ENCODE data around the gene DYNC1LI2. TPM values are rescaled to one million over a fixed set of nuclear protein-coding genes. Genes with fewer than 3 reads are reported as not detected.

DYNC1LI2 gene
- total and polyA plus RNA-seq, 2 of the 8 experiments (the other 6 are each of a cell fraction or from before 2014, with no cell fraction given): 35.0 to 70.8 TPM

DNA sequence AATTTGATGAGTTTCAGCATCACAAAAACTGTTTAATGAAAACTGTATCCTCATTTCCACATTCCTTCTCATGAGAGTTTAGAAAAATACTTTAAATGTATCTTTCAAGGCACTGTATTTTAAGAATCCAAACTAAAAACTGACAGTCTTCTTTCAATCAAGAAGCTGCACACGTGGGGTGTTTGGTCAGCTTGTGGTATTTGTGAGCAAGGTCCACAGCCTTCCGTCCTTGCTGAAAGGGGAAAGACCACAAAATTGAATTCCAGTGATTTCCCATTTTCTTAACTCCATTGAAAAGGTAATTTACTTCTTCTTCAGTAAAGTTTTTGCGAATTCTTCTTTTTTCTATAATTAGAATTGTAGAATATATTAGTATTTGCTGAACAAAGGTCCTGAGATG lies 3.4 kb upstream of the DYNC1LI2 start:
- H3K18ac ChIP-seq (ENCODE audit: extremely low read depth, low read length): no peak overlapping the region
- no peak overlapping the region for H3K4me3 ChIP-seq (ENCODE audit: extremely low read depth in 1 of 4, insufficient read depth in 2 of 4, low read depth in 3 of 4, low read length in 4 of 4)
- peaks cover 10 to 12% of the 10 kb centered on the region in 2 experiments for H4K20me1 ChIP-seq (replicated peaks in 1 of 2; ENCODE audit: control insufficient read depth in 1 of 2, insufficient read depth in 2 of 2, low read length in 2 of 2)
- no peak overlapping the region for H3K27ac ChIP-seq (ENCODE audit: low read depth, low read length)
- peaks cover 8% of the 10 kb centered on the region for H3K23me2 ChIP-seq (ENCODE audit: low read depth, low read length)
- FAIRE-seq: no peak
- H4K8ac ChIP-seq (ENCODE audit: extremely low read depth, insufficient read depth, low read length): no peak overlapping the region
- H3K23ac ChIP-seq (ENCODE audit: insufficient read length): no peak overlapping the region
- H3K9ac ChIP-seq (replicated peaks in 1 of 4; ENCODE audit: extremely low read depth in 1 of 4, low read depth in 3 of 4, low read length in 3 of 4): no peak overlapping the region
- TF ChIP-seq HDAC2 (IDR thresholded peaks at IDR 0.05; ENCODE audit: borderline replicate concordance in 1 of 2, low read depth in 2 of 2, low read length in 2 of 2) (no peak), TAF7 (optimal IDR thresholded peaks at IDR 0.05; ENCODE audit: borderline replicate concordance, low read depth, low read length) (no peak), RBBP5 (IDR thresholded peaks at IDR 0.05; ENCODE audit: borderline replicate concordance, low read depth, low read length) (no peak), ZNF274 (IDR thresholded peaks at IDR 0.05; ENCODE audit: borderline replicate concordance, extremely low read depth, low read length) (no peak), MAFK (IDR thresholded peaks at IDR 0.05; ENCODE audit: low read depth, low read length) (no peak), SUZ12 (IDR thresholded peaks at IDR 0.05; ENCODE audit: low read length) (no peak), POLR2A (IDR thresholded peaks at IDR 0.05; ENCODE audit: control extremely low read depth in 1 of 2, low read depth in 2 of 2, low read length in 2 of 2) (no peak), TBP (IDR thresholded peaks at IDR 0.05; ENCODE audit: low read depth, low read length) (no peak), GABPA (IDR thresholded peaks at IDR 0.05; ENCODE audit: borderline replicate concordance, insufficient read depth, low read length) (no peak), ASH2L (IDR thresholded peaks at IDR 0.05; ENCODE audit: low read length) (no peak)
- TF ChIP-seq, protein P1, sequence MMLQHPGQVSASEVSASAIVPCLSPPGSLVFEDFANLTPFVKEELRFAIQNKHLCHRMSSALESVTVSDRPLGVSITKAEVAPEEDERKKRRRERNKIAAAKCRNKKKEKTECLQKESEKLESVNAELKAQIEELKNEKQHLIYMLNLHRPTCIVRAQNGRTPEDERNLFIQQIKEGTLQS (IDR thresholded peaks at IDR 0.05; ENCODE audit: insufficient read depth, low read depth, low read length): no peak
- H3K79me1 ChIP-seq (ENCODE audit: low read depth, low read length): peaks cover 7% of the 10 kb centered on the region
- no peak overlapping the region for H2BK20ac ChIP-seq (ENCODE audit: low read length)
- peaks cover 0 to 5% (median 0%) of the 10 kb centered on the region in 4 experiments; a peak in 2 of 8 replicates for H3K36me3 ChIP-seq (ENCODE audit: control insufficient read depth in 2 of 4, insufficient read depth in 4 of 4, low read length in 3 of 4)
- no peak for DNase-seq (ENCODE audit: low read depth in 1 of 2, low spot score in 2 of 2)
- 78% methylated on average over 3 of the region's 3 CpGs; no CpG with 5 or more reads in 1 of the 2 experiments for WGBS, 2 experiments (ENCODE audit: extremely low coverage in 1 of 2, insufficient coverage in 1 of 2, insufficient read length in 1 of 2, insufficient replicate concordance in 2 of 2, low coverage in 1 of 2, low lambda C conversion rate in 2 of 2, missing lambda C conversion rate in 1 of 2)
- POLR2A ChIA-PET (ENCODE audit: partially characterized antibody): interaction anchor here (2.1 kb wide), 1 partner anchor 75 kb away, joined by 5 read pairs; the partner anchor contains the start of gene NAE1
- CTCF ChIA-PET (ENCODE audit: partially characterized antibody): interaction anchor here (0.8 to 1.8 kb wide), 4 partner anchors 8 to 104 kb away, joined by 3 to 5 read pairs (median 4); no protein-coding TSS in a partner anchor
- H4K5ac ChIP-seq (ENCODE audit: insufficient read length, low read depth, low read length): no peak overlapping the region
- H3K4ac ChIP-seq (replicated peaks; ENCODE audit: insufficient read length, low read depth, low read length): no peak overlapping the region
- no peak overlapping the region for H3K4me2 ChIP-seq (ENCODE audit: insufficient read depth in 1 of 2, low read depth in 2 of 2, low read length in 2 of 2)
- peaks cover 13 to 16% of the 10 kb centered on the region in 2 experiments for H3K79me2 ChIP-seq (ENCODE audit: control insufficient read depth in 1 of 2, insufficient read depth in 2 of 2, low read length in 2 of 2)
- H4K91ac ChIP-seq (replicated peaks; ENCODE audit: insufficient read length, low read length): no peak overlapping the region
- H2BK12ac ChIP-seq (ENCODE audit: low read depth, low read length): no peak overlapping the region
- H2BK5ac ChIP-seq (ENCODE audit: low read depth, low read length): no peak overlapping the region
- peaks cover 0 to 2% (median 0%) of the 10 kb centered on the region in 4 experiments; a peak in 1 of 7 replicates for H3K27me3 ChIP-seq (replicated peaks in 1 of 4; ENCODE audit: control insufficient read depth in 3 of 4, extremely low read depth in 1 of 4, insufficient read depth in 3 of 4, low read length in 3 of 4)
- no peak overlapping the region for H2AFZ ChIP-seq (ENCODE audit: low read length)
- H3K14ac ChIP-seq (ENCODE audit: insufficient read length): no peak overlapping the region
- H3K9me3 ChIP-seq (ENCODE audit: insufficient read depth in 2 of 2, low read depth in 1 of 2, low read length in 1 of 2): no peaks in the 10 kb centered on the region
- H2AK5ac ChIP-seq (ENCODE audit: low read depth, low read length): no peak overlapping the region
- no peak overlapping the region for H2BK120ac ChIP-seq (replicated peaks; ENCODE audit: low read depth, low read length)
- H2BK15ac ChIP-seq (ENCODE audit: low read length): no peak overlapping the region
- H3K56ac ChIP-seq (replicated peaks; ENCODE audit: insufficient read length, low read depth, low read length): no peak overlapping the region
- peaks cover 3 to 9% (median 6%) of the 10 kb centered on the region in 4 experiments; a peak in 6 of 7 replicates for H3K4me1 ChIP-seq (replicated peaks in 1 of 4; ENCODE audit: control insufficient read depth in 3 of 4, insufficient read depth in 4 of 4, low read length in 3 of 4)
